RCC 7860 (cell line): Measurements from ENCODE around the gene MT1E.
"Not testable (repeated sequence)": the region's sequence is repeated elsewhere in the genome, so short reads cannot be mapped to it uniquely, and the experiment has no call there.

Experiments
- DNase-seq: peaks from one replicate; pipeline ENCODE4 v3.0.0-alpha.2; 2015; ENCODE audit warnings: low spot score
- FAIRE-seq: peaks from 2 replicates; lab custom pipeline; 2012; peaks lifted over from hg19 to GRCh38; lab: Jason Lieb, UNC

The MT1E gene

GRCh38 chr16:56669005-56669839 is 43.6 kb downstream of the MT1E start, which contains the start of gene MT1H:
Gene MT1H, plus strand, starts transcription at chr16:56669814. Its CDS starts 71 bp downstream, at chr16:56669885.
- FAIRE-seq (no peak), DNase-seq (no peak)

GRCh38 chr16:56669840-56670619 is 44.4 kb downstream of the MT1E start:
- DNase-seq (no peak), FAIRE-seq (no peak)

GRCh38 chr16:56670620-56670934 is 45.0 kb downstream of the MT1E start:
- FAIRE-seq: no peak
- no peak for DNase-seq

GRCh38 chr16:56671691-56672090 is 46.1 kb downstream of the MT1E start:
- not testable (repeated sequence) for FAIRE-seq, DNase-seq

GRCh38 chr16:56672171-56672570 is 46.6 kb downstream of the MT1E start:
- FAIRE-seq, DNase-seq: not testable (repeated sequence)

- FAIRE-seq: no peak
- DNase-seq: peak; percentile 4
These were observed 47.4 kb downstream of the MT1E start for GRCh38 chr16:56672761-56673536.

GRCh38 chr16:56673921-56674320 is 48.3 kb downstream of the MT1E start:
- FAIRE-seq (no peak), DNase-seq (no peak)

GRCh38 chr16:56674570-56674969 is 49.0 kb downstream of the MT1E start:
- not testable (repeated sequence) for FAIRE-seq, DNase-seq

- DNase-seq: no peak
- no peak for FAIRE-seq
These were observed 50.2 kb downstream of the MT1E start for GRCh38 chr16:56675685-56676210.
